Breast epithelium (tissue), 4 donors: ENCODE data around the gene ITGA5. TPM values are rescaled to one million over a fixed set of nuclear protein-coding genes. Genes with fewer than 3 reads are reported as not detected.

Experiments used
- DNase-seq, 2 donors: peaks; one replicate each; pipeline ENCODE4 v3.0.0-alpha.2; 2019; ENCODE audit warnings: low spot score in 2 of 2
- H3K27ac ChIP-seq, 2 donors: fragments of 200-600 bp; sonication (generic) in 1 of 2; one replicate each; pipeline ENCODE4 v1.5.1; 2016 to 2019; ENCODE audit warnings: mild to moderate bottlenecking in 1 of 2
- H3K27me3 ChIP-seq, 2 donors: fragments of 200-600 bp; sonication (generic) in 1 of 2; one replicate each; pipeline versions ENCODE4 v1.5.1 to v1.6.0; 2017 to 2019; ENCODE audit warnings: control low read depth in 1 of 2, mild to moderate bottlenecking in 1 of 2
- H3K36me3 ChIP-seq: fragments of 200-600 bp; one replicate; pipeline ENCODE4 v1.5.1; 2019
- H3K4me1 ChIP-seq, 2 donors: fragments of 200-600 bp; sonication (generic); one replicate each; pipeline ENCODE4 v1.5.1; 2016 to 2019; ENCODE audit warnings: control low read depth in 1 of 2
- H3K4me3 ChIP-seq, 3 donors: fragments of 200-600 bp; sonication (generic); 1 replicate in 2 of 3; 2 replicates in 1 of 3; pipeline ENCODE4 v1.5.1; 2016 to 2019; ENCODE audit warnings: mild to moderate bottlenecking in 3 of 3, moderate library complexity in 2 of 3
- H3K9me3 ChIP-seq, 2 donors: fragments of 200-600 bp; sonication (generic) in 1 of 2; one replicate each; pipeline ENCODE4 v1.5.1; 2016 to 2019; ENCODE audit warnings: control low read depth in 1 of 2
- POLR2A ChIP-seq: fragments of 450-650 bp; IDR thresholded peaks from one replicate; pipeline ENCODE4 v1.6.1; 2016; ENCODE audit warnings: antibody characterized with exemption, mild to moderate bottlenecking, moderate library complexity
- POLR2AphosphoS5 ChIP-seq, 3 donors: sonication (generic); formaldehyde crosslinking; IDR thresholded peaks; one replicate each; pipeline ENCODE4 v1.6.1; 2017; ENCODE audit warnings: antibody characterized with exemption in 3 of 3
- intact Hi-C: fragments of 100-400 bp; cut with DNase I; formaldehyde crosslinking; loops from one replicate; pipeline ENCODE4 v1.15.1; 2023; ENCODE audit warnings: low total_unique reads
- total RNA-seq, 3 donors: library from RNA; depleted of rRNA; stranded (reverse); fragments of >200 nt; gene quantifications; one replicate each; pipeline ENCODE4 v1.1.0, GENCODE V29; 2016
- TF ChIP-seq, protein P1 (sequence below), 3 donors: fragments of 450-650 bp; IDR thresholded peaks; one replicate each; pipeline ENCODE4 v1.5.1; 2016 to 2017; ENCODE audit warnings: antibody characterized with exemption in 3 of 3, mild to moderate bottlenecking in 3 of 3, moderate library complexity in 3 of 3

ITGA5 gene
- total RNA-seq, 3 donors from 2014 or later = 30.4 to 135 (median 81.9) TPM

DNA sequence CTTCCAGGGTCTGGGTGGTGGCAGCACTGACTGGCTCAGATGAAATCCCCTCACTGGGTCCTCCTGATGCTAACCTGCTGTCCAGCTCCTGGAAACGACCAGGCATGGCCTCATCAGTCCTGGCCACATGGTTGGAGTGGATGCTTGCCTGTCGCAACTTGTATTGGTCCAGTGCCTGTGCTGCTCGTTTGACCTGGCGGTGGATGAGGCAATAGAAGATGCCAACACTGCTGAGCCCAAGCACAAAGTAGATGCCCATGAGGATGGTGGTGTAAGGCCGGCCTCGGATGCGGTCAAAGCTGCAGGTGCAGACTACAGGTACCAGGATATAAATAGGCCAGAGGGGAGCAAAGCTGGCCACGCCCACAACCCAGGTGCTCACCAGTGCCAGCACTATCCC, 56.0 kb downstream of the ITGA5 start:
- DNase-seq = no peak
- Histone ChIP-seq H3K4me1 (no peaks in the 10 kb centered on the region), H3K9me3 (no peaks in the 10 kb centered on the region), H3K27ac (no peak overlapping the region), H3K36me3 (no peaks in the 10 kb centered on the region), H3K27me3 (no peaks in the 10 kb centered on the region), H3K4me3 (no peak overlapping the region)
- TF ChIP-seq POLR2AphosphoS5 (IDR thresholded peaks at IDR 0.05) (no peak), POLR2A (no peak)
- TF ChIP-seq, protein P1, sequence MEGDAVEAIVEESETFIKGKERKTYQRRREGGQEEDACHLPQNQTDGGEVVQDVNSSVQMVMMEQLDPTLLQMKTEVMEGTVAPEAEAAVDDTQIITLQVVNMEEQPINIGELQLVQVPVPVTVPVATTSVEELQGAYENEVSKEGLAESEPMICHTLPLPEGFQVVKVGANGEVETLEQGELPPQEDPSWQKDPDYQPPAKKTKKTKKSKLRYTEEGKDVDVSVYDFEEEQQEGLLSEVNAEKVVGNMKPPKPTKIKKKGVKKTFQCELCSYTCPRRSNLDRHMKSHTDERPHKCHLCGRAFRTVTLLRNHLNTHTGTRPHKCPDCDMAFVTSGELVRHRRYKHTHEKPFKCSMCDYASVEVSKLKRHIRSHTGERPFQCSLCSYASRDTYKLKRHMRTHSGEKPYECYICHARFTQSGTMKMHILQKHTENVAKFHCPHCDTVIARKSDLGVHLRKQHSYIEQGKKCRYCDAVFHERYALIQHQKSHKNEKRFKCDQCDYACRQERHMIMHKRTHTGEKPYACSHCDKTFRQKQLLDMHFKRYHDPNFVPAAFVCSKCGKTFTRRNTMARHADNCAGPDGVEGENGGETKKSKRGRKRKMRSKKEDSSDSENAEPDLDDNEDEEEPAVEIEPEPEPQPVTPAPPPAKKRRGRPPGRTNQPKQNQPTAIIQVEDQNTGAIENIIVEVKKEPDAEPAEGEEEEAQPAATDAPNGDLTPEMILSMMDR (IDR thresholded peaks at IDR 0.05) = no peak
- intact Hi-C loops = loop anchor here (5.0 to 10.0 kb wide), 3 partner anchors 78 to 1379 kb away; partner anchors contain the start of genes CBX5, GDF11 and HNRNPA1

DNA sequence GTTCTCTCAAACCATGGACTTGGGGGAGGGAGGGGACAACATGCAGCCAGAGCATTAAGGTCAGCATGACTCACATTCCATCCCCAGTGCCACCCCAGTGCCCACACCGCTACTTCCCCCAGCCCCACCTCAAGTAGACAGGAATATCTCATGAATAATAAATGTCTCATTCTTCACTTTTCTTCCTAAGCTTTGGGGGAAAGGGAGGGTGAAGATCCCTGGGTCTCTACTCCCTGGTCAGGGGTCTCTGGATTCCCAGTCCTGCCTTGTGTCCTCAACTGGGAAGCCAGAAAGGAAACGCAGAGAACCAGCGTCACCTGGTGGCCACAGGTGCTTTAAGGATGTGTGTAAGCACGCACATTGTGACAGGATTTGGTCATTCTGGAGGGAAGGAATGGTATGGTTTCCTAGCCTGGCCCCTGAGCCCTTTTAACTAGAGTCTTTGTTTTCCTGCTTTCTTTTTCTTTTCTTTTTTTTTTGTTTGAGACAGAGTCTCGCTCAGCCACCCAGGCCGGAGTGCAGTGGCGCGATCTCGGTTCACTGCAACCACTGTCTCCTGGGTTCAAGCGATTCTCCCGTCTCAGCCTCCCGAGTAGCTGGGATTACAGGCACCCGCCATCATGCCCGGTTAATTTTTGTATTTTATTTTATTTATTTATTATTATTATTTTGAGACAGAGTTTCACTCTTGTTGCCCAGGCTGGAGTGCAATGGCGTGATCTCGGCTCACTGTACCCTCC, 58.2 kb downstream of the ITGA5 start:
- Histone ChIP-seq H3K9me3 (no peaks in the 10 kb centered on the region), H3K27ac (peak overlapping the region; percentile 90 to 93), H3K4me1 (no peaks in the 10 kb centered on the region), H3K27me3 (no peaks in the 10 kb centered on the region), H3K4me3 (no peak overlapping the region), H3K36me3 (no peaks in the 10 kb centered on the region)
- TF ChIP-seq POLR2A (no peak), POLR2AphosphoS5 (IDR thresholded peaks at IDR 0.05) (peak in 1 of 3 donors; percentile 32)
- TF ChIP-seq, protein P1 (IDR thresholded peaks at IDR 0.05) = peak; percentile 69 to 88 (median 78)
- peak; percentile 72 to 76 for DNase-seq
- intact Hi-C loops = loop anchor here (5.0 to 10.0 kb wide), 3 partner anchors 76 to 1381 kb away; partner anchors contain the start of genes CBX5, GDF11 and HNRNPA1

DNA sequence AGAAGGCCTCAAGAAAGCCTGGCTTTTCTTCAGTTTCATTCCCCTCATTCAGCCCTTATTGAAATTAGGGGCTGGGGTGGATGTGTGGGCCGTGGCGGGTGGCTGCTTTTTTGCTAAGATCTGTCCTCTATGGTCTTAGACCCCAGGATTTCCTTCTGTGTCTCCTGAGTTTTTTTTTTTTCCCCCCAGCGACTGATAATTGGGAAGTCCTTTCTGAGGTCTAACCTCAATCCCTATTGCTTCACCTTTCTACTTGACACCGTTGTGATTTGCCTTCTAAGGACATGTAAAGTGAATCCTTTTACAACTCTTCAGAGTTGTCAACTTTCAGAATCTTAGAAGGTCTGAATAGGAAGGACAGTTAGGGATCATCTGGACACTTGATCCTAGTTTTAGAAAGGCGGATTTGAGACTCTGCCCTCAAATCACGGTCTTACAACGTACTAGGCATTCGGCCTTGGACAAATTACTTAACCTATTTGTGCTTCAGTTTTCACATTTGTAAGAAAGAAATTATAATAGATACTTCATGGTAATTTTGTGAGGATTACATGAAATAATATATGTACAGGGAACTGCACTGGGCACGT, 59.2 kb downstream of the ITGA5 start:
- no peak for DNase-seq
- intact Hi-C loops = loop anchor here (5.0 to 10.0 kb wide), 3 partner anchors 75 to 1382 kb away; partner anchors contain the start of genes CBX5, GDF11 and HNRNPA1
- H3K36me3 ChIP-seq = no peaks in the 10 kb centered on the region
- H3K27me3 ChIP-seq = no peaks in the 10 kb centered on the region
- TF ChIP-seq POLR2AphosphoS5 (IDR thresholded peaks at IDR 0.05) (no peak), POLR2A (no peak)
- TF ChIP-seq, protein P1 (IDR thresholded peaks at IDR 0.05) = no peak
- H3K4me1 ChIP-seq = no peaks in the 10 kb centered on the region
- peak overlapping the region; percentile 48 to 78 (median 69) for H3K4me3 ChIP-seq
- peak overlapping the region; percentile 90 to 93 for H3K27ac ChIP-seq
- no peaks in the 10 kb centered on the region for H3K9me3 ChIP-seq

DNA sequence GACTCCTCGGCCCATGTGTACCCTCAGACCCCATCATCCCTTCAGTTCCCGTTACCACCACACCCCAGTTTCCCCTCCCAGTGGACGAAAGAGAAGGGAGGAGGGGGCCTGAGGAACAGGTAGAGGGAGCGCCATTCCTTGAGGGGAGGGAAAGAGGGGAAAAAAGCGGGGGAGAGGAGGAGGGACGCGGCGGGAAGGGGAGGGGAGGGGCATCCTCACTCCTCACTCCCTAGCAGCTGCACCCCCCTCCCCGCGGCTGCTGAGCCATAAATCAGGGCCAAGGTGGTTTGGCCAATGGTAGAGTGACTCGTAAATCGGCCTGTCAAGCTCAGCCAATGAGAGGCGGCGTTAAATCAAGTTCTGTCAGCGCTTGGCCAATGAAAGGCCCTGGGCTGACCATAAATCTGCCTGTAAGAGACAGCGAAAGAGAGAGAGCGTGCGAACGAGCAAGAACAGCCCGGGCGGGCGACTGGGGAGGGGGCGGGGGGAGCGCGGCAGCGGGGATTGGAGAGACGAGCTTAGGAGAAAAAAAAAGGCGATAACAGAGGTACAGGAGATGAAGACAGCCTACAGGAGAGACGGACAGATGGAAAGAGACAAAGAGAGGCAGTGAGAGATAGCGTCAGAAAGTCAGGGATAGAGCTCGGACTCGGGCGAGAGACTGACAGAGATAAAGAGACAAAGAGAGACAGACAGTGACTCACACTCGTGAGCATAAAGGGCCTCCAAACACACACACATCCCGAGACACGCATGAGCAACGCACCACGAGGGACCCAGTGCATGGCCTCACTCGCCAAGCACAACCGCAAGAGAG, 59.9 kb downstream of the ITGA5 start:
- Histone ChIP-seq H3K4me1 (no peaks in the 10 kb centered on the region), H3K36me3 (no peaks in the 10 kb centered on the region), H3K27ac (peak overlapping the region; percentile 90 to 93), H3K27me3 (no peaks in the 10 kb centered on the region), H3K9me3 (no peaks in the 10 kb centered on the region), H3K4me3 (peak overlapping the region; percentile 48 to 78 (median 69))
- intact Hi-C loops = no loop called here
- TF ChIP-seq, protein P1 (IDR thresholded peaks at IDR 0.05) = no peak
- peak; percentile 73 to 97 (median 90) for TF ChIP-seq POLR2AphosphoS5 (IDR thresholded peaks at IDR 0.05)
- peak; percentile 30 for TF ChIP-seq POLR2A
- DNase-seq = peak; percentile 95 to 97
